NB4 (cell line): ENCODE measurements around the gene GNMT.

Source experiments
- POLR2A ChIP-seq: IDR thresholded peaks from 2 replicates; pipeline ENCODE4 v1.6.1; 2011; ENCODE audit warnings: mild to moderate bottlenecking; ENCODE audit not compliant: insufficient read length; ENCODE audit errors: extremely low read depth
- TF ChIP-seq, protein P1 (sequence below): IDR thresholded peaks from one replicate; pipeline ENCODE4 v1.5.1; 2012; ENCODE audit warnings: low read depth, low read length

DNA sequence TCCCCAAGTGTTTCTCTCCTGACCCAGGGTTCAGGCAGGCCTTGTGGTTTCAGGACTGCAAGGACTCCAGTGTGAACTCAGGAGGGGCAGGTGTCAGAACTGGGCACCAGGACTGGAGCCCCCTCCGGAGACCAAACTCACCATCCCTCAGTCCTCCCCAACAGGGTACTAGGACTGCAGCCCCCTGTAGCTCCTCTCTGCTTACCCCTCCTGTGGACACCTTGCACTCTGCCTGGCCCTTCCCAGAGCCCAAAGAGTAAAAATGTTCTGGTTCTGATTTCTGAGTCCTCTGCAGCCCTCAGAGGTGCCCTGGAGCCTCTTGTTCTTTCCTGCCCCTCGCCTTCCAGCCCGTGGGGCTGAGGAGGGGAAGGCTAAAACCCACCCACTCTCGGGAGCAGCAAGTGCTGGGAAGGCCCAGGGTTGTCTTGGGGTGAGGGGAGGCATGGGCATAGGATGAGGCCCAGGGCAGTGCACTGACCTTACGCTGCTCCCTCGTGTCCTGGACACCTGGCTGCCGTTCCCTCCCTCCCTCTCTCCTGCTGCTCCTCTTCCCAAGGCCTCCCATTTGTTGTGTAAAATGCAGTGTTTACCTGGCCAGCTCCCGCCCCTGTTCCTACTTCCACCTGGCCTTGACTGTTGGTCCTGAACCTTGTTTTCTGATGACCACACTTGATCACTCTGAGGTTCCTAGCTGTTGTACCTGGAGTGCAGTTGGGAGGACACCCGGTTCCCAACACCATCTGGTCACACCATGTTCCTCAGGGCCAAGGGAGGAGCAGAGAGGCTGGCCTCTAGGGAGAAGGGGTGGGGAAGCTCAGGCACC is 21.4 kb upstream of the GNMT start:
- no peak for TF ChIP-seq POLR2A
- TF ChIP-seq, protein P1, sequence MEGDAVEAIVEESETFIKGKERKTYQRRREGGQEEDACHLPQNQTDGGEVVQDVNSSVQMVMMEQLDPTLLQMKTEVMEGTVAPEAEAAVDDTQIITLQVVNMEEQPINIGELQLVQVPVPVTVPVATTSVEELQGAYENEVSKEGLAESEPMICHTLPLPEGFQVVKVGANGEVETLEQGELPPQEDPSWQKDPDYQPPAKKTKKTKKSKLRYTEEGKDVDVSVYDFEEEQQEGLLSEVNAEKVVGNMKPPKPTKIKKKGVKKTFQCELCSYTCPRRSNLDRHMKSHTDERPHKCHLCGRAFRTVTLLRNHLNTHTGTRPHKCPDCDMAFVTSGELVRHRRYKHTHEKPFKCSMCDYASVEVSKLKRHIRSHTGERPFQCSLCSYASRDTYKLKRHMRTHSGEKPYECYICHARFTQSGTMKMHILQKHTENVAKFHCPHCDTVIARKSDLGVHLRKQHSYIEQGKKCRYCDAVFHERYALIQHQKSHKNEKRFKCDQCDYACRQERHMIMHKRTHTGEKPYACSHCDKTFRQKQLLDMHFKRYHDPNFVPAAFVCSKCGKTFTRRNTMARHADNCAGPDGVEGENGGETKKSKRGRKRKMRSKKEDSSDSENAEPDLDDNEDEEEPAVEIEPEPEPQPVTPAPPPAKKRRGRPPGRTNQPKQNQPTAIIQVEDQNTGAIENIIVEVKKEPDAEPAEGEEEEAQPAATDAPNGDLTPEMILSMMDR, result no peak
